MM.1S (cell line): ENCODE data around the gene KAZALD1.

Source experiments
- DNase-seq: peaks from one replicate; pipeline ENCODE4 v3.0.0-alpha.2; 2015
- H2AFZ ChIP-seq: fragments of 300-600 bp; sonication (generic); 2 replicates; pipeline ENCODE4 v1.6.0; 2016; ENCODE audit warnings: antibody characterized with exemption, low read length
- H3F3A ChIP-seq: fragments of 300-600 bp; sonication (generic); 2 replicates; pipeline ENCODE4 v1.6.1; 2016; ENCODE audit warnings: mild to moderate bottlenecking, antibody characterized with exemption, low read length, moderate library complexity, mixed read lengths; ENCODE audit not compliant: insufficient read depth
- H3K27ac ChIP-seq: fragments of 300-600 bp; sonication (generic); 2 replicates; pipeline ENCODE4 v1.5.1; 2016; ENCODE audit warnings: mild to moderate bottlenecking, low read length
- H3K27me3 ChIP-seq: fragments of 300-600 bp; sonication (generic); replicated peaks from 2 replicates; pipeline ENCODE4 v1.6.0; 2016; ENCODE audit warnings: low read length; ENCODE audit not compliant: insufficient read depth
- H3K36me3 ChIP-seq: fragments of 300-600 bp; sonication (generic); replicated peaks from 2 replicates; pipeline ENCODE4 v1.6.1; 2016; ENCODE audit warnings: mild to moderate bottlenecking, low read length, mixed read lengths; ENCODE audit not compliant: insufficient read depth
- H3K4me1 ChIP-seq: fragments of 300-600 bp; sonication (generic); 2 replicates; pipeline ENCODE4 v1.6.1; 2016; ENCODE audit warnings: low read length, mixed read lengths
- H3K4me2 ChIP-seq: fragments of 300-600 bp; sonication (generic); 2 replicates; pipeline ENCODE4 v1.6.0; 2016; ENCODE audit warnings: low read depth, low read length
- H3K4me3 ChIP-seq: fragments of 300-600 bp; sonication (generic); 2 replicates; pipeline ENCODE4 v1.5.1; 2016; ENCODE audit warnings: low read length, mixed read lengths
- H3K79me2 ChIP-seq: fragments of 300-600 bp; sonication (generic); 2 replicates; pipeline ENCODE4 v1.6.1; 2016; ENCODE audit warnings: mixed run types, low read length, mixed read lengths
- H3K9ac ChIP-seq: fragments of 300-600 bp; sonication (generic); 2 replicates; pipeline ENCODE4 v1.6.1; 2016; ENCODE audit warnings: low read length, mixed read lengths
- H3K9me2 ChIP-seq: fragments of 300-600 bp; sonication (generic); replicated peaks from 2 replicates; pipeline ENCODE4 v1.6.1; 2016; ENCODE audit warnings: mild to moderate bottlenecking, low read length, mixed read lengths; ENCODE audit not compliant: insufficient read depth
- H3K9me3 ChIP-seq: fragments of 300-600 bp; sonication (generic); replicated peaks from 2 replicates; pipeline ENCODE4 v1.6.1; 2016; ENCODE audit warnings: mild to moderate bottlenecking, low read length, mixed read lengths; ENCODE audit not compliant: insufficient read depth
- H4K20me1 ChIP-seq: fragments of 300-600 bp; sonication (generic); 2 replicates; pipeline ENCODE4 v1.6.1; 2016; ENCODE audit warnings: mild to moderate bottlenecking, low read length, moderate library complexity, mixed read lengths; ENCODE audit not compliant: insufficient read depth
- CTCF ChIP-seq: fragments of 300-600 bp; sonication (generic); IDR thresholded peaks from 2 replicates; pipeline ENCODE4 v1.5.1; 2016; ENCODE audit warnings: antibody characterized with exemption, low read length, mixed read lengths
- EZH2 ChIP-seq: fragments of 300-600 bp; sonication (generic); optimal IDR thresholded peaks from 2 replicates; pipeline ENCODE3; 2017; ENCODE audit warnings: low read depth, mild to moderate bottlenecking, antibody characterized with exemption, low read length, mixed read lengths
- EZH2phosphoT487 ChIP-seq: fragments of 300-600 bp; sonication (generic); IDR thresholded peaks from 2 replicates; pipeline ENCODE4 v1.6.1; 2018; ENCODE audit warnings: antibody characterized with exemption, low read length

KAZALD1 gene

DNA sequence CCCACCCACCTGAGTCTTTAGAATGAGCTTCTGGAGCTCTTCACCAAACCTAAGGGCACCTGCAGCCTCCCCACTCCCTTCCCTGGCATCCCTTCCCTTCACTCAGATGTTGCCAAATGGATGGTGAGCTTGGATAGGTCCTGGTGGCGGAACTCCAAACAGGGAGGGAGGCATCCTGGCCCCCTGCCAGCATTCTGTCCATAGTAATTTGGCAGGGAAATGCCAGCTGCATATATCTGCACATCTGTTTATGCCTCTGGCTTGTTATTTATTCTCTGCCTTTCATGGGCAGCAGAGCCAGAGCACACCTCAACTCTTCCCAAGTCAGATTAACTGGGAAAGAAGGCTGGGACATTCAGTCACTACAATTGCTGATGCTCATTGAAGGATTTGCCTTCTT is 18.1 kb downstream of the KAZALD1 start:
- H3K79me2 ChIP-seq, result no peaks in the 10 kb centered on the region
- H4K20me1 ChIP-seq, result no peaks in the 10 kb centered on the region
- no peak overlapping the region for H2AFZ ChIP-seq
- no peak overlapping the region for H3K4me2 ChIP-seq
- no peaks in the 10 kb centered on the region for H3K9me2 ChIP-seq
- H3K27me3 ChIP-seq, result peaks cover 57% of the 10 kb centered on the region
- no peaks in the 10 kb centered on the region for H3F3A ChIP-seq
- no peak for DNase-seq
- no peaks in the 10 kb centered on the region for H3K9me3 ChIP-seq
- H3K9ac ChIP-seq, result no peak overlapping the region
- no peak overlapping the region for H3K27ac ChIP-seq
- peaks cover 13% of the 10 kb centered on the region for H3K4me1 ChIP-seq
- H3K4me3 ChIP-seq, result no peak overlapping the region
- H3K36me3 ChIP-seq, result no peaks in the 10 kb centered on the region
- TF ChIP-seq EZH2phosphoT487 (no peak), CTCF (no peak), EZH2 (no peak)

DNA sequence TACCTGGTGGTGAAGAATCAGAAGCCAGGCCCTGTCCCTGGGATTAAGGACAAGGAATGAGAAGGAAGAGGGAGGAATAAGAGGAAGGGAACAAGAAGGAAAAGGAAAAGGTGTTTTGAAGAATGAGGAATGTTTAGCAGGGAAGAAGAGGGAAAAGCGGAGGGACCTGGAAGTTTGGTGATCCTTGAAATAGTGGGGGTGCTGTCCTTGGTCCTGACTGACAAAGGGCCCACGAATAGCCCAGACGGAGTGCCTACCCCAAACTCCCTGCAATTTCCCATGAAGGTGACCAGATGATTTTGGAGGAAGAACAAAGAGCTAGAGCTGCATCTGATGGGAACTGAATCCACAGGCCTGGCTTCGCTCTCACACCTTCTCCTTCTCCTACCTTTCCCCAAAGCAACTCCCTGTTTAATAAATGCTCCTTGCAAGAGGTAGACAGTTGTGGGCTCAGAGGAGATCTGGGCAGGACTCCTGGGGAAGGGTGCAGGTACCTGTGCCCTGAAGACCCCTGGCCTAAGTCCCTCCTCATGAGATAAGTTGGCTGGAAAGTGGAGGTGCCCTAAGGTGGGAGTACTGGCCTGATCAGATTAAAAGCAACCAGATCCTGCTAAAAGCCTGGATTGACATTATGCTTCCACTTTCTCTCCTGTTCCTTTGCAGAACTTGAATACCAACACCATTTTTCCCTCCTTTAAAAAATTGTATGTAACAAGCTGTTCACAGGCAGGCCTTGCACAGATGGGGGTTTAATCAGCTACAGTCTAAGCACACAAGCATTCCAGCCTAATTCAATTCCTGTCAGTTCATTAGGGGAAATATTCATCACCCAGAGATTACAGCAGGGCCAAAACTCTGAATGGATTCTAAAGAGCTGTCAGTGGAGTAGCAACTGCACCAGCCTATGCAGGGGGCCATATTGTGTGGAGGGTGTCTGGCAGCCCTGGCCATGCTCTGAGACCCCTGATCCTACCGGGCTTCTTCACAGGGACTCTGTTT is 19.4 kb downstream of the KAZALD1 start:
- no peak overlapping the region for H3K4me2 ChIP-seq
- no peak overlapping the region for H3K9ac ChIP-seq
- H3F3A ChIP-seq, result no peaks in the 10 kb centered on the region
- H3K27ac ChIP-seq, result no peak overlapping the region
- no peak overlapping the region for H2AFZ ChIP-seq
- no peaks in the 10 kb centered on the region for H3K36me3 ChIP-seq
- no peak for DNase-seq
- H3K9me2 ChIP-seq, result no peaks in the 10 kb centered on the region
- no peak for TF ChIP-seq EZH2
- no peak for TF ChIP-seq EZH2phosphoT487
- no peak for TF ChIP-seq CTCF
- H3K4me1 ChIP-seq, result peaks cover 2% of the 10 kb centered on the region
- H3K4me3 ChIP-seq, result no peak overlapping the region
- no peaks in the 10 kb centered on the region for H4K20me1 ChIP-seq
- peaks cover 70% of the 10 kb centered on the region for H3K27me3 ChIP-seq
- no peaks in the 10 kb centered on the region for H3K9me3 ChIP-seq
- H3K79me2 ChIP-seq, result no peaks in the 10 kb centered on the region

DNA sequence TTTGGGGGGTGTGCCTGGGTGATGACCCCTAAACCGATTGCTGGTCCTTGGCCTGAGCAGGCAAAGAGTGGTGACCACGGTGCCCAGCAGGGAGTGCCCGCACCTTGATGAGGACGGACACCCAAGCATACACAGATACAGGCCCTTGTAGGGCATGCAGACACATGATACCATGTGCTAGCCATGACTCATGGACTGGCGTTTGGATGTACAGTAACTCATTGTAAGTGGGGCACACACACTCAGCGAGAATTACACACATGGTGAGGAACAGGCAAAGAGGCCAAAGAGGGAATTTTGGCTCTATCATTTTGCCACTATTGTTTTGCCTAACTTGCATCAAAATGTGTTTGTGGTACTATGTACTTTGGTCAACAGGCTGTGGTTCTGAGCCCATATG is 24.1 kb downstream of the KAZALD1 start:
- H3K9me2 ChIP-seq, result no peaks in the 10 kb centered on the region
- H3K9me3 ChIP-seq, result no peaks in the 10 kb centered on the region
- H2AFZ ChIP-seq, result no peak overlapping the region
- H3K27me3 ChIP-seq, result peaks cover 94% of the 10 kb centered on the region
- no peak overlapping the region for H3K4me2 ChIP-seq
- H3K36me3 ChIP-seq, result no peaks in the 10 kb centered on the region
- no peak overlapping the region for H3K27ac ChIP-seq
- no peaks in the 10 kb centered on the region for H3F3A ChIP-seq
- TF ChIP-seq EZH2 (no peak), CTCF (no peak), EZH2phosphoT487 (no peak)
- H3K4me1 ChIP-seq, result no peaks in the 10 kb centered on the region
- DNase-seq, result no peak
- no peaks in the 10 kb centered on the region for H4K20me1 ChIP-seq
- no peak overlapping the region for H3K4me3 ChIP-seq
- no peak overlapping the region for H3K9ac ChIP-seq
- no peaks in the 10 kb centered on the region for H3K79me2 ChIP-seq
